Measurements from ENCODE around the gene NCR3LG1.

The NCR3LG1 gene

DNA sequence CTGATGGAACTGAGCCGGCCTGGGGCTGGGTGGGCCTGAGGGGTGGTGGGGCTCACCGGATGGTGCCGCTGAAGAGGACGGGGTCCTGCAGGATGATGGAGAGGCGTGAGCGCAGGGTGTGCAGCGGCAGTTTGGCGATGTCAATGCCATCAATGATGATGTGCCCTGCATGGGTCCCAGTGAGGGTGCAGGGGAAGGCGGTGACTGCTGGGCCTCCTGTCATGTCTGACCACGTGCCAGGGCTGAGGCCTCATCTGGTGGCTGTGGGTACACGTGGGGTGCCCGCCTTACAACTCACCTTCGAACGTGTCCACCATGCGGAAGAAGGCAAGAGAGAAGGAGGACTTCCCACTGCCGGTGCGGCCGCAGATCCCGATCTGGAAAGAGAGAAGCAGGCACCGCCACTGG is 44.0 kb downstream of the NCR3LG1 start:
- no peak for DNase-seq

DNA sequence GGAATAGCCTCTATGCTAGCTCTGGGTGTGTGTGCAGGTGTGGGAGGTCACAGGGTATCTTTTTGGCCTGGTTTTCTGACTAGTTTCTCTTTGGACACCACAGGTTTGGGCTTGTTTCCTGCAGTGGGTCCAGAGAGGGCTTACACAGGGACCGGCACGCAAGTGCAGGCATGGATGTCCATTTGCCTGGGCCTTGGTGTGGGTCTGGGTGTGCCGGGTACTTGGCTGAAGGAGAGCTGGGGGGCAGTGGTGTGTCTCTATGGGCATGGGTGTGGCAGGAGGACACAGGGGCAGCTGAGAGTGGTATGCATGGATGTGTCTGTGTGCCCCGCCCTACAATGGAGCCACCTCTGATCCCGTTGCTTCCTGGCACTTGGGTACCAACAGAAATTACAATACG is 44.4 kb downstream of the NCR3LG1 start:
- DNase-seq = no peak

DNA sequence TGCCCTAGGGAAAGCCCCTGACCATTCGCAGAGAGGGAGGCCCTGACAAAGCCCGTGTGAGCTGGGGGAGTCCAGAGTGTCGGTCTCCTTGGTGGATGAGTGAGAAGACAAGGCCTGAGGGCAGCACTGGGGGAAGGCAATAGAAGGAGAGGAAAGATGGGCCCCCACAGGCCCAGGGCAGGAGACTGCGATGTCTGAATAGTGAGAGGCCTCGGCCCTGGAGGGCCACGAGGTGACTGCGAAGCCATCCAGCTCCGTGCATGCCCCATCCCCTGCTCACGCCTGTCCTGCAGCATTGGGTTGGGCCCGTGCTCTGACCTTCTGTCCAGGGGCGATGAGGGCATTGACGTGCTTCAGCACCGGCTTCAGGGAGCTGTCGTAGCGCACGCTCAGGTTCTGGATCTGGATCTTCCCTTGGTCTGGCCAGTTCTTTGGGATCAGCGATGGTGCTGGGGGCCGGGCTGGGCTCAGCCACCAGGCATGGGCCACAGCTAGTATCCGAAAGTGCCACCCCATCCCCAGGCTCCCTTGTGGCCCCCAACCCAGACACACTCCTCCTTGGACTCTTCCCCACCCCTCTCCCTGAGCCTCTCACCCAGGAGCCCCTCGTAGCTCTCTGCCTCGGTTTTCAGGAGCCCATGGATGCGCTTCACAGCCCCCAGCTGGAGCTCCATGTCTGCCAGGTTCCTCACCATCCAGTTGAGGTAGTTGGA is 45.2 kb downstream of the NCR3LG1 start:
- DNase-seq = no peak

DNA sequence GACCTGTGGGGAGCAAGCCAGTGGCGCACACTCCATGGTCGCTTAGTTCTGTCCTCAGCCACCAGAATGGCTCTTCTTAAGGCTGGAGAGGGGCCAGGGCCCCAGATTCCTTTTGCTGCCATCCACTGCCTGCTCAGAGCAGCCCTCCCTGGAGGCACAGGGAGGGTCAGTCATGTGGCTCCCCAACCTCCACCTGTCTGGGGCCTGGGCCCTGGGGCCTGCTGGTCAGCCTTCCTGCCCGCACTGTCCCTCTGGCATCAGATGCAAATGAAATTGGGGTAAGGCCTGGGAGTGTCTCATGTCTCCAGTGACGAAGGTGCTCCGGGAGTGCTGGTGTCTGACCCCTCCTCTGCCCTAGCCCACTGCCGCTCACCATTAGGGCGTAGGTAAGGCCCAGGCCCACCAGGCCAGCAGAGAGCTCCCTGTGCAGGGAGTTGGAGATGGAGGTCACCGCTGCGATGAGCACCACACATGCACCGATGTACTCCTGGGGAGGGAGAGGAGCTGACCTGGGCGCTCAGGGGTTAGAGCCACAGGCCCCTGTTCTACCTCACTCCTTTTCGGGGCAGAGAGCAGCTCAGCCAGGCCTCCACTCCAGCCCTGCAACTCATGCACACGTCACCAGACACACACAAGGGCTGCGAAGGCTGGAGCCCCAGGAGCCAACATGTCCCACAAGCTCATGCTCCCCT is 45.9 kb downstream of the NCR3LG1 start:
- DNase-seq = no peak

DNA sequence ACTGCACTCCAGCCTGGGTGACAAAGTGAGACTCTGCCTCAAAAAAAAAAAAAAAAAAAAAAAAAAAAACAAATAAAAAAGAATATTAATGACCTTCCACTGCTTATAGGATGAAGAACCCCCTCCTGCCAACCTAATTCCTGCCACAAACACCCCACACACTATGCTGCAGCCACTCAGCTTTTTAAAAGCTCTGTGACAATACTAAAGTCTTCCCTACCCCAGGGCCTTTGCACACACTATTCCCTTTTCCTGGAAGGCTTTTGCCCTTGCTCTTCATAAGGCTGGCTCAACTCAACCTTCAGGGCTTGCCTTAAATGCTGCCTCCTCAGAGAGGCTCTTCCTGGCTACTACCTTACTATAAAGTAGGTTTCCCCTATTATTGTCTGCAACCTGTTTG is 47.6 kb downstream of the NCR3LG1 start:
- no peak for DNase-seq

DNA sequence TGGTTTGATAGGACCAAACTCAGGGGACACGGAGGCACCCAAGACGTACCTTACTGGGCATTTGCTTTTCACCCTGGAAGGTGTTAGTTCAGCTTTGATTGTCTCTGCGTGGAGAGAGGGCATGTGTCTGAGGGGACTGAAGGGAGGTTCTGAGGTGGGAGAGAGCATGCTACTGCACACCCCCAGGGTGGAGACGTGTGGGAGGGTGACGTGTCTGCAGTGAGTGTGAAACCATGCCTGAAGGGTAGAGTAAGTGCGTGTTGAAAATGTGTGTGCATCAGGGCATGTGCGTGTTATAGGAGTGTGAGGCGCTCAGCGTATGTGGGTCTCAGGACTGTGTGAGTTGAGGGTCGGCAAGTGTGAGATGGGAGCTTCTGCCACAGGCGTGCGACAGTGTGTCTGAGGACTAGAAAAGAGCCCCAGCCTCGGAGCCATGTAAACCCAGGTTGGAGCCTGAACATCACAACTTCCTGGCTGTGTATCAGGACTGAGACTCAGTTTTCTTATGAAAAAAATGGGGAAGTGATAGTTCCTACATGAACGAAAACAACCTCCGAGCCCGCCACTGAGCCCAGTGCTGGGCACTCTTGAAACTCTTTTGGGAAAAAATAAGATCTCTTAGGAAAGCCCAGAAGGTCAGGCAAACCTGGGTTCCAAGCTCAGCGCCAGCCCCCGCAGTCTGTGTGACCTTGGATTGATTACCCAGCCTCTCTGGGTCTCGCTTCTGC is 48.6 kb downstream of the NCR3LG1 start:
- no peak for DNase-seq

DNA sequence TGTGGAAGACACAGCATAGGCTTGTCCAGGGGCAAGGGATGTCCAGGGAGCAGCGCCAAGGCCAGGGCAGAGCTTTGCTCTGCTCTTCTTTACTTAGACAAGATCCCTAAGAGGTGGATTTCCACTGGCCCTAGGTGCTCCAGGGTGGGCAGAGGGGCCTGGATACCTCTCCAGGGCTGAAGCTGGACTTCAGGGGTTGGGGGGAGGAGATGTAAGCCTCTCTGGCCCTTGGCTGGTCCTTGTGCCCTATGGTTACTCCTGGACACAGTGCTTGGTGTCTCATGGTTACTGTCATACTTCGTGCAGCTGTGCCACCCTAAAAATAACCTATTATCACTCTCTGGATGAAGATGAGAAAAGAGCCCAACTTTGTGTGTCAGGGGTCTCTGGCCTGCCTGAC is 49.7 kb downstream of the NCR3LG1 start:
- no peak for DNase-seq

DNA sequence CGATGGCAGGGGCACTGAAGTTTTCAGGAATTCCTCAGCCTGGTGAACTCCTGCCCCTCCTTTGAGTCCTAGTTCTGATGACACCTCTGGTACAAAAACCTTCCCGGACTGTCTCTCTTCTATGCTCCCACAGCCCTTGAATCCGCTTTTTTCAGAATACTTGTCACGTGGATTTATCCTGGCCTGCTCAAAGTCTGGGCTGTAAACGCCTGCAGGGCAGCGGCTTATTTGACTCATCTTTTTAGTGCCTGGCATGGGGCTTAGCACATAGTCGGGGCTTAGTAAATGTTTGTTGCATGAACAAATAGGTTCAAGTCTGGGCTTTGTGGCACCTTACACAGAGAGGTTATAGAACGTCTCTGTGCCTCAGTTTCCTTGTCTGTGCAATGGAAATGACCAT is 50.2 kb downstream of the NCR3LG1 start:
- DNase-seq = no peak

DNA sequence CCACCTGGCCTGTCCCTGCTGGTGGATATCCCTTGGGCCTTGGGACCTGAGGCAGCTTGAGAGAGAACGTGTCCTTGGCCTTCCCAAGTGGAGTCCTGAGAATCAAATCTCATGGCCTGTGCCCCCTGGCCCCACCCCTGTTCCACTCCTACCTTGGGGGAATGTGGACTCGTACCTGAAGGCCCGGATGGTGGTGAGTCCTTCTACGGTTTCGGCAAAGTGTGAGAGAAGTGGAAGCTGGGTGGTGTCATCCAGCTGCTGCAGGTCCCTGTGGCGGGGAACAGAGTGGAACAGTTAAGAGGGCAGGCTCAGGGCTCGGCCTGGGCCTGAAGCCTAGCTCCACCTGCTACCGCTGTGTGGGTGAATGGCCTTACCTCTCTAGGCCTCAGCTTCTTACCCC is 50.9 kb downstream of the NCR3LG1 start:
- no peak for DNase-seq

DNA sequence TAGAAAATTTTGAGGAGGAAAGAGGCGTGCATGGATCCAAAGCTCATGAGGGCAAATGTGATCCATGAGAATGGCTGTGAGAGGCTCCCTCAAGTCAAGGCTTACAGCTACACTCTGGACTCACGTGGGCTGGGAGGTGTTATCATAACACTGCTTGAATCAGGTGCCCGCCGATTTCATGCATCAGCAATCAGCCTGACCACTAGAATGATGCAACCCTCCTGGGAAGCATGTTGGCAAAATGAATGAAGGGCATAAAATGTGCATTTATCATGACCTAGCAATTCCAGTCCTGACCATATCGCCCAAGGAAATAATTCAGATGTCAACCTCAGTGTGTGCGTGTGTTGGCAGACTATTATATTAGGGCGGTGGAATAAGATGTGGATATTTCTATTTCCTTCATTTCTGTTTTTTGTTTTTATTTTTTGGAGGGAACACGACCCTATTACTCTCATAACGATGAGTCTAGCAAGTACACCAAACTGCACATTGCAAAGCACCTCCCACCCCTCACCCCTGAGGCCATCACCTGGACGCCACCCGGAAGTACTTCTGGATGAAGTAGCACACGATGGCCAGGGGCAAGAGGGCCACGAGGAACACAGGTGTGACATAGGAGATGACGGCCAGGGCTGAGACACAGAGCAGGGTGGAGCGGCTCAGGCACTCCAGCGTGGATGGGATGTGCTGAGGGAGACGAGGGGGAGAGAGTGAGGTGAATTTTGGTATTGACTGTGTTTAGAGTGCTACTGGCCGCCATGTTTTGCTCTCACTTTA is 52.6 kb downstream of the NCR3LG1 start:
- DNase-seq = no peak

DNA sequence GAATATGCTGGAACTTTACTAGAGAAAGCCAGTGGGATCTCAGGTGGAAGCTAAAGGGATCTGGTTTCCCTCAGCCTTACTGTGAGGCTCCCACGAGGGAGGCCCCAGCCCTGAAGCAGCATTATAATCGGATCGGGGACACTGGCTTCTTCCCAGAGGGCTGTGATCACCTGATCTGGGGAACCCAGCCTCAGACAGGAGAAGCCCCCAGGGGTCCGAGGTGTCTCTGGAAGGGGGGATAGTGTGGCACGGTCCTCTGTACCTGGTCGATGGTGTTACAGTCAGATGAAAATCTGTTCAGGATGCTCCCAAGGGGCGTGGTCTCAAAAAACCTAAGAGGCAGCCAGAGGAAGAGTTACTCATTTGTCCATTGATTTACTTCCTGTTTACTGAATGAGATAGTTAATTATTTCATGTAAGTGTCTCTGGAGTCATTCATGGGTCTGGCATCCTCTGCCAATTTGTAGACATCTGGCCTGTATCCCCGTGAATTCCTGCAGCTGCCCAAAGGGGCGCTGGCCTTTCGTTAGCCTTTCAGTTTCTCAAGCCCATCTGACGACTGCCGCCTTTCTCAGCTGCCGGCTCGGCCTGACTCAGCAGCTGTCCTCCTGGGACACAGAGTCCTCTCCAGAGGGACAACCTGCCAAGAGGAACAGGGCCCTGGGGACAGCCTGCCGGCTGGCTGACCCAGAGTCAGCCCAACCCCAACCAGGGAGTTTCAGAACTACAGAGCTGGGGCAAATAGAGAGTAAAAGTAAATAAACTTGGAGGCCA is 53.8 kb downstream of the NCR3LG1 start:
- no peak for DNase-seq

DNA sequence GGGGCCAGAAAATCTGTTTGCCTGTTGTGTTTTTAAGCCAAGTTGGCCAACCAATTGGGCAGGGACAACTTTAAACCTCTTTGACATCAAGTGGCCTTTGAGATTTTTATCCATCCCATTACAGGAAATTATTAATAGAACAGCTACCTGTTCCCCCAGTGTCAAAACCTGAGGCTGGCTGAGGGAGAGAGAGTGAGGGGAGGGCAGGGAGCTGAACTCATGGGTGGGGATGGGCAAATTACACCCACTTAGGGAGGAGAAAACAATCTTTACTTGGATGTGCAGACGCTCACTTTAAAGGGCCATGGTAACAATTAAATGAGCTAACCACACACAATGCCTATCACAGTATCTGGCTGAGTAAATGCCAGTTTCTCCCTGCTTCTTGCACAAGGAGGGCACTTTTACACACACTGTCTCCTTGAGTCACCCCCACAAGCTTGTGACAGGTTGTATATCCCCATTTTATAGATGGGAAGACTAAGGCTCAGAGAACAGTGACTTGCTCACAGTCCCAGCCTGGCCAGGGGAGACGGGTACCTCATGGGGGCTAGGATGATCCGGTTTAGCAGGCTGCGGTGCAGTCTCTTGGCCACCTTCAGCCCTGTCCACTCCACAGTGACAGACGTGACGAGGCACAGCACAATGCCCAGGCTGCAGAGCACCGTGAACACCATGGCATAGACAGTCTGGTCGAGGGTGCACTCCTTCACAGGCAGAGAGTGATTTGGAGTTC is 54.6 kb downstream of the NCR3LG1 start:
- DNase-seq = no peak

DNA sequence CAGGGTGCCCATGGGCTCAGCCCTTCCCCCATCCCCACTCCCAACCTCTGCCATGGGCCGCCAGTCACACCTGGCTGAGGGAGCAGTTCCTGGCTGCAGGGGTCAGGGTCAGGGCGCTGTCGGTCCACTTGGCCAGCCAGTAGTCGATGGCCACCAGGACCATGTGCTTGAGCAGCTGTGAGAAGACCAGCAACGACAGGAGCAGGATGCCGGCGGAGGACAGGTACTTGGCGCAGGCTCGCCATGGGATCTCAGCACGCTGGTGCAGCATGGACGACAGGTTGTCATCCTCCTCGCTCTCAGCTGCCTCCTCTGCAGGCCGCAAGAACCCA is 55.2 kb downstream of the NCR3LG1 start:
- no peak for DNase-seq

DNA sequence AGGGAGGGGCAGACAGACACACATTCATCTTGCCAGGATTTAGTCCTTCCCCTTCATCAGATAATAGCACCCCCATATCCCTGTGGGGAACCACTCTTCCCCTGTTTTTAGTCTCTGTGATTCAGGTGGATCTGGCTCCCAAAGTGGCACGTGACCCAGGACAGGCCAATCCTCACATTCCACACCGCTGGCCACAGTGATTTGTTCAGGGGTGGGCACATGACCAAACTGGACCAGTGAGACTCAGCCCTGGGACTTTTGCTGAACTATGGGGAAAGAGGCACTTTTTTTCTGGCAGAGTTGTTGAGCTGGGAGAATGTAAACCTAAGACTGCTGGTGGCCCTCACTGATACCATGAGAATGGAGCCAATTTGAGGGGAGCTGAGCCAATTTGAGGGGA is 56.0 kb downstream of the NCR3LG1 start:
- DNase-seq = no peak

DNA sequence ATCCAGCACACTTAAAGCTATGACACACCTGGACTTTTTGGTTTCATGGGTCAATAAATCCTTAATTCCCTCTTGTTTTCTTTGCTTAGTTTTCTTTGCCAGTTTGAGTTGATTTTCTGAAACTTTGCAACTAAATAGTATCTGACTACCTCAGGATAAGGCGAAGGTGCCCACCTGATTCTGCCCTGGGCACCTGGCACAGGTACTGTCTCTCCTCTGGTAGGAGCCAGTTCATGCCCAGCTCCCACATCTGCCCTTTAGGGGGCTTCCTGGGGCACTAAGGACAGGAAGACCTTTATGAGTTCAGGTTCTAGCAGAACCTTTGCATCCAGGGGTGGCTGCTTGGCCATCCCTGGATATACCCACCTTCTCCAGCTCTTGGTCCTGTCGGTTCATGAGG is 56.4 kb downstream of the NCR3LG1 start:
- no peak for DNase-seq

DNA sequence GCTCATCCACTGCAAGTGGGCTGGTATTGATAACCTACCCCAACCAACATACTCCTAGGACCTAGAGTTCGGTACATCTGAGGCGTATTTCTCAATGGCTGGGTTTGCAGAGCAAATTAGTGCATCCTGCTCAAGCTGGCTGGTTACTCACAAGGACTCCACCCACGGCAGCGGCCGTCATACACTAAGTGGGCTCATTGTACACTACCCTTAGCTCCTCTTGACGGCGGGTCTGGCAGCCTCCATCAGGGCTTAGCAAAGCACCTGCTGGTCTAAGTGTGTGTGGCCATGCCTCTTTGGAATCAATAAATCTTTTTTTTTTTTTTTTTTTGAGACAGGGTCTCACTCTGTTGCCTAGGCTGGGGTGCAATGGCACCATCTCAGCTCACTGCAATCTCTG is 57.0 kb downstream of the NCR3LG1 start:
- no peak for DNase-seq

DNA sequence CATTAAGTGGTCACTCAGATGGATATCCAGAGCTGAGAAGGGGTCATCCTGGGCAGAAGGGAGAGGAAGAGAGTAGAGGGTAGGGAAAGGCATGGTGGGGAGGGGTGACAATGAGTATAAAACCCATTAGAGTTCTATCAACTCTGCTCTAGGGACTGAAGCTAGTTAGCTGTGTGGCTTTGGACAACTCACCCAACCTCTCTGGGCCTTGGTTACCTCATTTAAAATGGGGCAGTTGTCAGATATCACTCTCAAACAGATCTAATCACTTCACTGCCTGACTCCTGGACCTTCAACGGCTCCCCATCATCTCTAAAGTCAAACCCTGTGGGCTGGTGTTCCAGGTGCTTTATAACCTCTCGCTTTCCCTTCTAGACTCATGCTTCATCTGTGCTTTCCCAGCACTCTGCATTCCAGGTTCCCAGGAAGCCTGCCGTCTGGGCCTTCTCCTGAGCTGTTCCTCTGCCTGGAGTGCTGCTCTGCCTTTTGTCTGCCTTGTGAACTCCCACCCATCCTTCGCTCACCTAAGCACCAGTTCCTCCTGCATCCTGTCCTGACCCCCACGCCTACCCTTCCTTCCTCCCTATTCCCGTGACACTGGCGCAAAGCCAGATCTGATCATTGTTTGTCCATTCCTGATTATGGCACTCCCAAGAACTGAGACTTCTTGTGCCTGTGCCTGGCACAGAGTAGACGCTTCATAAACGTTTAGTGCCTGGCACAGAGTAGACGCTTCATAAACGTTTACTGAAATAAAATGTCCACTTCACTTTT is 59.2 kb downstream of the NCR3LG1 start:
- DNase-seq = no peak

DNA sequence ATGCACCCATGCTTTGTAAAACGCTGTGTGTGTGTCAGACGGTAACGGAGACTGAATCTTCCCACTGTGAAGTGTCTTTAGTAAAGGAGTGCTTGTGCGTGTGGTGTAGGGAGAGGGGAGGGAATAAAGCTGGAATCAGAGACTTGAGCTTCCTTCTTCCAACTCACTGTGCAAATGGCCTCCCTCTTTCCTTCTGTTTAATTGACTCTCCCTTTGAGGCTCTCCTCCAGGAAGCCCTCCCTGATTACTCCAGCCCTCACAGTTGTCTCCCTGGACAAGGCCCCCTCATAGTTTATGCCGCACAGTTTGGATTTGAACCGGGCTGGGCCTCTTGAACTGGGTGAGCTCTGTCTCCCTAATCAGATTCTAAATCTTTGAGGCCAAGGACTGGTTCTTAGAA is 59.8 kb downstream of the NCR3LG1 start:
- no peak for DNase-seq

DNA sequence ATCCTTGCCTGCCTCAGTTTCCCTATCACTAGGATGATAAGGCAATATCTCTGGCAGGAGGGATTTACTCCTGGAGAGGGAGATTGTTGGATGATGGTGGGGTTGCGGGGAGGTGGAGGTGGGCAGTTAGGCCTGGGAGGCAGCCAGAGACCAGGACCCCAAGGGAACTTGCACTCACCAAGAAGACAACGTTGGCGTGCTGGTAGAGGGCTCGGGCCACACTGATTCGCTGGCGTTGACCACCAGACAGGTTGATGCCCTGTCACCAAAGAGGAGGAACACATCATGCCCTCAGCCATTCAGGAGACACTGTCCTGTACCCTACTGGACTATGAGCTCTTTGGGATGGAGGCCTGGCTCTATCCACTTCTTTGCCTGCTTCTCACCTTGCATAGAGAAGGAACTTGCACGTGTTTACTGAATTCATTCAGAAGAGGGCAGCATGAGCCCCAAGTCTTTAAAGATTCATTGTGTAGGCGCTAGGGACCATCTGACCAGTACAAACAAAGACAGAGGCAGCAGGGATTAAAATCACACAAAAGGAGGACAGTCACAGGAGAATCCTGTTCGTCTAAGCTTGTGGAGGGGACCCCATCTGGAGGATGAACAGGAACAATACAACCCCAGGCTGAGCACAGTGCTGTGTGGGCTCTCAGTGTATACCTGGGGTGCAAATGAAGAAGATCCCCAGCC is 61.0 kb downstream of the NCR3LG1 start:
- DNase-seq = no peak
